GM19438 (cell line): ENCODE data around the gene CPXCR1.
"Not testable (repeated sequence)": the region's sequence is repeated elsewhere in the genome, so short reads cannot be mapped to it uniquely, and the experiment has no call there.

ENCODE experiments used
- ATAC-seq: cut with Tn5 transposase; IDR thresholded peaks from one replicate; pipeline ENCODE4 v1.9.1; 2021; ENCODE audit warnings: low read depth; ENCODE audit not compliant: unreplicated experiment

The CPXCR1 gene

DNA sequence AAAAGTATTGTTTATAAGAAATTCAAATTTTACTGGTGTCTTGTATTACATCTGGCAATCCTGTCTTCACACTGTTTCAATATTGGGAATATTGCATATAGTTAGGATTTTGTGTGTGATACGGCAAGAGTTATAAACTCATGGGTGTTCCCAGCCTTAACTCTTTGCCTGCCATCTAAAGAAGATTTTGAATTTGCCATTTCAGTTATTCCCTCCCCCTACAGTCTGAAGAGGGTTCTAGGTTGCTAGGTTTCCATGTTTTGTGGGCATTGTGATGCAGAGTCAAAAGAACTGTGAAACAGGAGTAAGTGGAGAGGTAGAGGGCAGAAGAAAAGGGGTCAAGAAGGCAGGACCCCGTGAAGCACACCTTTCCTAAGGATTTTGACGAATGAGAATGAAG lies at the start of gene CPXCR1:
Gene CPXCR1, plus strand, starts transcription at position 301 of the 400 bp plus-strand sequence. CDS start 6,190 bp downstream, outside the sequence.
- no peak for ATAC-seq

DNA sequence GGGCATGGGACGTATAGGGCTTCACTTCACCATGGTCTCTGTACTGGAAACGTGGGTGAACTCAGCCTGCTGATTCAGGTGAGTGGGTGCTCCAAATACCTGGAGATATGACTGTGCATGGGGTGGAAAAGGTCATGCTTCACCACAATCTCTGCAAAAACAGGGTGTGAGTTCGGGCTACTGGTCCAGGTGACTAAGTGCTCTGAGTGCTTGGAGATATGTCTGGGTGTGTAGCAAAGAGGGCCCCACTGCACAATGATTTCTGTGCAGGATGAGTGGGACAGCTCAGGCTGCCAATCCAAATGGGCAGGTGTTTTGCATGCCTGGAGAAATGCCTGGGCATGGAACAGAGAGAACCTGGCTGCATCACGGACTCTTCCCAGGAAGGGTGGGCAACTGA lies 11.2 kb upstream of the CPXCR1 start:
- ATAC-seq, result no peak

GRCh38 chrX:88746215-88746614 lies 810 bp upstream of the CPXCR1 start:
- ATAC-seq, result not testable (repeated sequence)

- not testable (repeated sequence) for ATAC-seq
Observed at GRCh38 chrX:88752339-88752738, 5.3 kb downstream of the CPXCR1 start.

GRCh38 chrX:88789825-88790224 lies 42.8 kb downstream of the CPXCR1 start:
- ATAC-seq, result no peak
